HG03571 (cell line): Measurements from ENCODE around the gene ALOX12B.
"Not testable (repeated sequence)": the region's sequence is repeated elsewhere in the genome, so short reads cannot be mapped to it uniquely, and the experiment has no call there.

Experiments
- ATAC-seq: cut with Tn5 transposase; IDR thresholded peaks from one replicate; pipeline ENCODE4 v1.9.1; 2021; ENCODE audit not compliant: unreplicated experiment

ALOX12B gene

DNA sequence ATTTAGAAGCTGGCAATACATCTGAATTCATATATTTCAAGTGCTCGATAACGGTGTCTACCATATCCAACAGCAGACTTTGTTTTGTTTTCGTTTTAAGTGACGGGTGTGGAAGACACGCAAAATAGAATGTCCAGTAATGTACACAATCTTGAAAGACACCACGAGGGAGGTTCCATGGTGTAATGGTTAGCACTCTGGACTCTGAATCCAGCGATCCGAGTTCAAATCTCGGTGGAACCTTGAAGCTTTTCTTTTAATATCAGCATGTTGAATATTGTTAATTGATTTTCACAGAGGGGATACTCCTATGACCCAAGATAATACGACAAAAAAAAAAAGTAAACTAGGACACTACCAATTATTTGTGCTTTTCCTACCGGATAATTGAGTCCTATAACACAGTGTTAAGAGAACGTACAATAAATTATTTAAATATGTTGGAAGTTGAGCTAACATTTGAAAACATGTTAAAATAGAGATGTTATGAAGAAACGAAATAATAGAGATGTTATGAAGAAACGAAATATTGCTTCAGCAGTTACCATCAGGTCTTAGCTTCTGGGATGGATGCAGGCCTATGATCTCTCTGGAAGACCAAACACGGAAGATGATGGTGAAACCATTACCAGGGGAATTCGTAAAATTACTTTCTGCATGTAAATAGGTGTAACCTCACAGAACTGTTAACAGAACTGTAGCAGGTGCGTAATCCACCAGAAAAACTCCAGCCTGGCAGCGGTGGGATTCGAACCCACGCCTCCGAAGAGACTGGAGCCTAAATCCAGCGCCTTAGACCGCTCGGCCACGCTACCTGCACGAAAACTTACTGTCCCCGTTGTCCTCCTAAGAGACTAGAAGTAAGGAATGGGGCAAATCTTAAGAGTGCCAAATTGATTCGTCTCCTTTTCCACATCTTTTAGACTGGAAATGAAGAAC lies 32.3 kb upstream of the ALOX12B start:
- peak; percentile 34 for ATAC-seq

DNA sequence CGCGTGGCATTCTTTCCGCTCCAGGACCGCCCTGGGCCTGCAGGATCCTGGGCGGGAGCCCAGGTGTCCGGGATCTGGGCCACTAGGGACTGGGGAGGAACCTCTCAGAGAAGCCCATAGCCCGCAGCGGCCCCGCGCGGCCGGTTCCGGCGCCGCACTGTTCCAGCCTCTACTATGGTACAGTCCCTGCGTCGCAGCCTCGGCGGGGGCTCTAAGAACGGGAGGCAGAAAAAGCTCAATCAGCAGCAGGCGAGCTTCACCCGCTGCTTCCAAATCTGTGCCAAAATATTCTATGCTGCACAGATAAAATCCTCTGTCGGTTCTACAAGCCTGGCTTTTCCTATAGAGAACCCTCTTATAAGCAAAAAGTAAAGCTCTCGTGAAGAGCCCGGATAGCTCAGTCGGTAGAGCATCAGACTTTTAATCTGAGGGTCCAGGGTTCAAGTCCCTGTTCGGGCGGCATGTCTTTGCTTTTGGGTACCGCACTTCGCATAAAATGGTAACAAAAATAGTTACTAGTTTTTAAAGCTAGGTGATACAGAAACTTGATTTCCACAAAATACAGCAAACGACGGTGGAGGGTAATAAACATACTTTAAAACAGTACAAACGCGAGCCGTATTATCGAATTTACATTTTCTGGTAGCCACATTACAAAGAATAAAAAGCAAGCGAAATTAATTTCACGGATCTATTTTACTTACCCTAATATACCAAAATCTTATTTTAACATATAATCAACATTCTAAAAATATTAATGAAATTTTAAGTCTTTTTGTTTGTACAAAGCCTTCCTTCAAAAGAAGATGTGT lies 31.5 kb upstream of the ALOX12B start:
- peak; percentile 33 for ATAC-seq

DNA sequence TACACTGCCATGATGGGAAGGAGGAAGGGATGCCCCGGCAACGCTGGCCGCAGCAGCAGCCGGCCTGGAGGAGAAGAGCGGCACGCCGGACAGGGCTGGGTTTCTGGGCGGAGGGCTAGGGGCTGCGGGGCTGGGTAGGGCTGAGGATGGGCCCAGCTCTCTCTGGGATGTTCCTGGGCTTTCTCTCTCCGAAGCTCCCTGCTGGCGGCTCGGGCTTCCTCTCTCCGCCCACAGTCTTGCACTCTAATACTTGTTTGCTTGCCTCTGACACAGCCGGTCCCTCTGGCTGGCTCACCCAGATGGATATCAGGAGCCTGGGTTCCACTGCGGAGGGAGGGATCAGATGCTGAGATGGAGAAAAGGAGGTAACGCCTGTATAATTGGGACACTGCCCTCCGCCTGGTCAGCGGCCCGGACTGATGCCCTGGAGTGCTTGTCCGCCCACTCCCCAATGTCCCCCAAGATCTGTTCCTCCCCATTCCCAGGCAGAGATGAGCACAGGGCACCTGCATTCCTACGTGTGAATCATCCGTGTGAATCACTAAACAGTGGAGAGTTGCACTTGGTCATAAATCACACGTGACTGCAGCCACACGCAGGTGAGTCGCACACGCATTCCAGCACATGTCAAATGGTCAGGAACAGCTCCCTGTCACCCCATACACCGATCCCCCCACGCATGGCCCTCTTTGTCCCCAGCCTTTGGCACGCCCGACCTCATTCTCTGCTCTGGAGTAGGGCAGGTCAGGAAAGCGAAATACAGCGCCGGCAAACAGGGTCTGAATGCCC lies 30.7 kb upstream of the ALOX12B start, which contains the start of gene ALOXE3:
ALOXE3 (minus strand) TSS at position 535 of the 789 bp plus-strand sequence; CDS start at position 11, 524 bp downstream.
- no peak for ATAC-seq

DNA sequence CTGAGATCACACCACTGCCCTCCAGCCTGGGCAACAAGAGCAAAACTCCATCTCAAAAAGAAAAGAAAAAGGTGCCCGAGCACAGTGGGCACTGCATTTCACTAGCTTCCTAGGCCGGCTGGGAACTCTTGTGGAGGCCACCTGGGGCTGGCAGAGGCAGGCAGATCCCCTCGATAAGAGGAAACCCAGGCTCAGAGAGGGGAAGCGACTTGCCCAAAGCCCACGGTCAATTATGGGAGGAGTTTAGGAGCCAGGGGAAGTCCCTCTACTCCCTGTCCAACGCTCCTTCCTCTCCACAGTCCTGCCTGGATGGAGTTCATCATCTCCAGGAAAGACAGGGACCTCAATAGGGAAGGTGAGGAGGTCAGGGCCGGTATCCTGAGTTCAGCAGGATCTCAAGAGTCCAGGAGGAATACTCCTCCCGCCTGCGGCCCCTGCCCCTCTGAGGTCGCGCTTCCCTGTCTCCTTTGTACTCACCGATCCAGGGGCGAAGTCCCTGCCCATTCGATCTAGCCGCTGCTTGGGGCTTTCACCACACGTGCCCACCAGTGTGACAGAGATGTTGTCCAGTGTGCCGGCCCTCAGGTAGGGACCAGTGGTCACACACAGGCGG lies 30.0 kb upstream of the ALOX12B start:
- ATAC-seq, result no peak

DNA sequence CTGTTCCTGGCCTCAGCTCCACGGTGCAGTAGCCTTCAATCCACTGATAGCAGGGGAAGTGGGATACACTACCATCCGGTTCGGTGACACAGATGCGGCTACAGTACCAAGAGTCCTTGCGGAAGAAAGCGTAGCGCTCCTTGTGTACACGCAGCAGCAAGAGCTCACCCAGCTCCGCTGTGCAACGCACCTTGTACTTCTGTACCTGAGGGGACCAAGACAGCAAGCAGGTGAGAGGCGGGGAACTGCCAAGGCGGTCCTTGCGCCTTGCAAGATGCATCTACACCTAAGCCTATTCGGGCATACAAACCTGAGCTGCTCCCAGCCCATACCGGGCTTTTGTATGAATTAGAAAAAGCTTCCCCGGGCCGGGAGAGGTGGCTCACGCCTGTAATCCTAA lies 29.3 kb upstream of the ALOX12B start:
- ATAC-seq, result no peak

DNA sequence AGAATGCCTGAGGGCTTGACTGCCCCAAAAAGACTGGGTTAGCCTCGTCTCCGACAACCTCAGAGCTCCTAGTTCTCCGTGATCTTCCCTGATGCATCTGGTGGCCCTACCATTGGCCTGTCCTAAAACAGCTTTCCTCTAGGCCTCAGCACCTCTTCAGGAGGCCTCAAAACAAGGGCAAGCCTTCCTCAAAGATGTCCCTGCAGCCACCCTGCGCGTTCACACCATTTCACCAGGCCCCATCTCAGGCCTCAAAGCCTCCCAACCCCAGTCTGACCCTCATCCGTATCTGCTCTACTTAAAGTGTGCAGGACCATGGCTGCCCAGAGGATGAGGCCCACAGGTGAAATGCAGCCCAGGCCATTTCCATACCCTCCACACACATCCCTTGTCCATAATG lies 23.4 kb upstream of the ALOX12B start:
- ATAC-seq, result no peak

DNA sequence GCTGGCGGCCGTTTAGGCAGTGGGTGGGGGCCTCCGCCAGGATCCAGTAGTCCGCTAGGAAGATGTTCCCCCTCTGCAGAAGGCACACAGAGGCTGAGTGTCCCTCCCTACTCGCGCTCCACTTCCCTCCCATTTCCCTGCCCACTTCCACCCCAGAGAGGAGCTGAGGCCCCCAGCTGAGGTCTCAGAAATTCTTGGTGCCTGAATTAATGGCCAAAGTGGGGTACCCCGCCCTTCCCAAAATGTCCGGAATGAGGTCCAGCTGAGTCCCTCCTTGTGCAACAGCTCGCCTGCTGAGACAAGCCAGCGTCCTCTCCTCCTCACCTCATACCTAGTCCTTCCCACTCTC lies 22.9 kb upstream of the ALOX12B start:
- no peak for ATAC-seq

DNA sequence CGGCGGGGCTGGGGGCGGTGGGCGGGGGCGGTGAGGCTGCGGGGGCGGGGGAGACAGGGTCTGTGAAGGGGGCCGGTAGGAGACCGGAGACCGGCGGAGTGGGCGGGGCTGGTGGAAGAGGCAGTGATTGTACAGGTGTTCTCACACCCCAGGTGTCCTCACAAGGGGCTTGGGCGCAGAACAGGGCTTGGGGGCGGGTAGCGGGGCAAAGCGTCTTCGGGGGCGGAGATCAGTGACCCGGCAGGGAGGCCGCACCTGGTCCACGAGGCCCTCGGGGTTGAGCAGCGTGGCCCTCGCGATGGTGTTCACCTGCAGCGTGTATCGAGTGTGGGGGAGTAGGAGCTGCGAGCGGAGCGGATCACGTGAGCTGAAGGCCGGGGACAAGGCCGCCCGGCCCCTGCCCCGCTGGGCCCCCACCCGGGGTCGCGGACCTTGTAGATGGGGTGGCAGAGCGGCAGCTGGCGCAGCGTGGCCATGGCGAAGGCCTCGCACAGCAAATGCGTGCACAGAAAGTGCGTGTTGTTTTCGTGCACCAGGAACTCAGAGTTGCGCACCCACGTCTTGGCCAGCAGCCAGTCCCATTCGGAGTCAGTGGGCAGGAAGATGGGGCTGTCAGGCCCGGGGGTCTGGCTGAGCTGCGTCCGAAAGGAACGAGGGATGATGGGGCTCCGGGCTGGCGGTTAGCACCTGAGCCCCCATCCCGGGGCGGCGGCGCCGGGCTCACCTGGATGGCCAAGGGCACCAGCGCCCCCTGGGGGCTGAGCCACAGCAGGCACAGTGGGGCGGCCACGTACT lies 22.3 kb upstream of the ALOX12B start:
- no peak for ATAC-seq

DNA sequence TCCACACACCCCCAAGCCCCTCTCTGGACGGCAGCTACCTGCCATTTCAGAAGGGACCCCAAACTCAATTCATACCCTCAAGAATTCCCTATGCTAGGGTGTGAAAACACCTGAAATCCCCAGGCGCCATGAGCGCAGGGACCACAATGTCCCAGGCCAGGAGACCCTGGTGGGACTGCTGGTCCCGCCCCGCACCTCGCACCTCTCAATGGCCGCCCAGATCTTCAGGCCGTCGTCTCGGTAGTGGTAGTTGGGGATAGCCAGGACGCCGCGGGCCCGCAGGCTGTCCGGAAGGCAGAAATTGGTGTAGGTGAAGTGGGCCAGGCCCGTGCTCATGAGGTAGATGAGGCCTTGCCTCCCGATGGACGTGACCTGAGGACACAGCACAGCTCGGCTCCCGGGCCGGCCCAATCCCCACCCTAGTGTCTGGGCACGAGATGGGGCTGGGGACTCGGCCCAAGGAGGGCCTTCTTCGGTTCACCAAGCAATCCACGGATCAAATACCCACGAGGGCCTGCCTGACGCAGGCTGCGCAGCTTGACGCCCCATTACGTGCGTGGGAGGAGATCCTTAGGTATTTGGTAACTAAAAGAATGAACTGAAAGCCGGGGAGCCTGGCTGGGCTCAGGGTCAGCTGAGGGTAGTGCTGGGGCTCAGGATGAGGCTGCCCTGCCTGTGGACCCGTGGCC lies 21.6 kb upstream of the ALOX12B start:
- no peak for ATAC-seq

DNA sequence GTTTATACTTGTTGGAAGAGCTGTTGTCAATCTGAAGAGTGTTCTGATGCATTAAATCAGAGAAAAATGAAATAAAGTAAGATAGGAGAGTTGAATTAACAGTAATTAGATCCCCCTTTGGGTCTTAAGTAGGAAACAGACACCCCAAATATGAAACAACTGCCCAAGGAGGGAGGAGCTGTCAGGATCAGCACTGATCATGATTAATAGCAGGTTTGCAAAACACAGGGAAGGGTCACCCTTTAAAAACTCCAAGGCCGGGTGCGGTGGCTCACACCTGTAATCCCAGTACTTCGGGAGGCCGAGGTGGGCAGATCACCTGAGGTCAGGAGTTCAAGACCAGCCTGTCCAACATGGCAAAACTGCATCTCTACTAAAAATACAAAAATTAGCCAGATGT lies 19.5 kb upstream of the ALOX12B start:
- not testable (repeated sequence) for ATAC-seq

DNA sequence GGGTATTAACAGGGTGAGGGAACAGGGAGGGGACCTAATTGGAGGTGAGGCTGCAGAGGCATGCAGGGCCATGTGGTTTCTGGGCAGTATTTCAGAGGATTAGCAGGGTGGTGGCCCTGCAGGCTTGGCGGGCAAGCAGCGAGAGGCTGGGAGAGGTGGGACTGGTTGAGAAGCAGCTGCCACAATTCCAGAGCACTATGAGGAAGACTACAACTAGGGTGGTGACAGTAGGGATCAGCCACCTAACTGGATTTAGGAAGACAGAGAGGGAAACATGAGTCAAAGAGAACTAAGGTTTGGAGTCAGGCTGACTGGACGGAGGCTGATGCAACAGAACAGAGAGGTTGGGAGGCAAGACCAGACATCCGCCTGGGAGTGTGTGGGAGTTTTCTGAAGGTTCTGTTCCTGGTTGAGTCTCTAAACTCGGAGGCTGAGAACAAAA lies 18.5 kb upstream of the ALOX12B start:
- no peak for ATAC-seq

DNA sequence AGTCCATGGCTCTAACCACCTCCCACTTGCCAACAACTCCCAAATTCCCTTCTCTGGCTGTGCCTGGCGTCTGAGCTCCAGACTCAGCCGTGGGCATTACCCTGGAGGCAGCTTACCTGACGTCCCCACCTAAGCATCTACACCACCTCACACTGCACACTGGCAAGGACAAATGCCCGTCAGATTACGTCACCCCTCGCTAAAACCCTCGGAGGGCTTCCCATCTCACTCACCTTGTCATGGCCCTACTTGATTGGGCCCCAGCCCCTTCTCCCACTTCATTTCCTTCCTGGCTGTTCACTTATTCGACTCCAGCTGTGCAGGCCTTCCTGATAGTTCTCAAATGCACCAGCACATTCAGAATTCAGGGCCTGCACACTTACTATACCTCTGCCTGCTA lies 17.4 kb upstream of the ALOX12B start:
- ATAC-seq, result no peak

DNA sequence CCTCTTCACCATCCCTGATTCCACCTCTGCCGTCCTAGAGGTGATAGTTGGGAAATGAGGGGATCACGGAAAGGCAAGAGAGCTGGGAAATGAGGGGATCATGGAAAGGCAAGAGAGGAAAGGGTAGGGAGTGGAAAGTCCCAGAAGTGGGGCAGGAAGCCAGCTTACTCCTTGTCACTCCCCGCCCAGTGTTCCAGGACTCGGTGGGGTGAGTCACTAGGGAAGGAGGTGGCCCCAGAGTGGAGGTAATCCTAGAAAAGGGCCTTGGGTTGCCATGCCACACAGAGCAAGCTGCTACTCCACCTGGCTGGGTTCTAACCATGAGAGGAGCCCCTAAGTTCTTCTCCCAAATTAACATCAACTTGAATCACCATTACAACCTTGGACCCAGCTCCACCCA lies 16.0 kb upstream of the ALOX12B start:
- no peak for ATAC-seq

DNA sequence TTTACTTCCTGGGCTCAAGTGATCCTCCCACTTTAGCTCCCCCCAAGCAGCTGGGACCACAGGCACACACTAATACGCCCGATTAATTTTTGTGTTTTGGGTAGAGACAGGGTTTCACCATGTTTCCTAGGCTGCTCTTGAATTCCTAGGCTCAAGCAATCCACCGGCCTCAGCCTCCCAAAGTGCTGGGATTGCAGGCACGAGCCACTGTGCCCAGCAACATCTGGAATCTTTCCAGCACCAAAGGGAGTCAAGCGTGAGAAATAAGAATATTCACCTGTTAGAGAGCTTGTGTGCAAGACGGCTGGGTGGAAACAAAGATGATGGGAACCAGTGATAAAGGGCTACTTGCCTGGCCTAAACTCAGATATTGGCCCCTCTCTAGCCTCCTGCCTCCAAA lies 14.2 kb upstream of the ALOX12B start:
- ATAC-seq, result no peak

DNA sequence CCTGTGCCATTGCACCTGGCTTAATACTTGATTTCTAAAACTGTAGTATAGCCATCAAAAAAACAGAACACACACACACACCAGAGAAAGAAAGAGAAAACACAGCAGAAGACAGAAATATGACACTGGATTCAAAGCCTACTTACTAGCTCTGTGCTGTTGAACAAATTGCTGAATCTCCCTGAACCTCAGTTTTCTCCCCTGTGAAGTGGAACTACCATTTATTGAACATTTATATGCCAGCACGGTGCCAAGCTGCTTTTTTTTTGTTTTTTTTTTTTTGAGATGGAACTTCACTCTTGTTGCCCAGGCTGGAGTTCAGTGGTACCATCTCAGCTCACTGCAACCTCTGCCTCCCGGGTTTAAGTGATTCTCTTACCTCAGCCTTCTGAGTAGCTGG lies 13.2 kb upstream of the ALOX12B start:
- ATAC-seq, result no peak

DNA sequence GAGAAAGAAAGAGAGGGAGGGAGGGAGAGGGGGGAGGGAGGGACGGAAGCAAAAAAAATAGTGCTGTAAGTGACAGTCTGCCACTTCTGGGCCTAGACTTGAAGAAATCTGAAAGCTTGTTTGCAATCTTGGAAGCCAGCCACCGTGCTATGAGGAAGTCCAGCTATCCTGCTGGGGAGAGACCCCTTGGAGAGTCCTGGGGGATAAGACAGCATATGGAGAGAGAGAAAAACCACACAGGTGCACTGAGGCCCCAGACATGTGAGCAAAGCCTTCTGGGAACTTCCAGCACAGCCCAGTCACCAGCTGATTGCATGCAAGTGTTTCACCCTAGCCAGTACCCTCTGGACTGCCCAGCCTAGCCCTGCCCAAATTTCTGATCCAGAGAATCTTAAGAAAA lies 12.6 kb upstream of the ALOX12B start:
- ATAC-seq, result no peak

DNA sequence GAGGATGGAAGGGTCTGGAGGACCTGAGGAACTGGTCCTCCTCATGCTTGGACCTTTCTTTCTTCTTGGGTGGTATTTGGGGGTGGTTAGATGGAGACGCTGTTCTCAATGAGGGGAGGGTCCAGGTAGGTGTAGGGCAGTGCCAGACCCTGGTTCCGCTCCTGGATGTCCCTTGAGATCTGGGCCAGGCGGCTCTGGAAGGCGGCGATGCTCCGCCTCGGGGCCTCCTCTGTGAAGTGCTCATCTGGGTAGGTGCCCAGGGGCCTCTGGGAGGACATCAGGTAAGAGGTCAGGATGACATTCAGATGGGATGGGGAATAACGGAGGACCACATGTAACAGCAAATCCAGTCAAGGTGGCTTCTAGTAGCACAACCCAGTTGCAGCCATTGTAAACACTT lies 9.0 kb upstream of the ALOX12B start:
- no peak for ATAC-seq

DNA sequence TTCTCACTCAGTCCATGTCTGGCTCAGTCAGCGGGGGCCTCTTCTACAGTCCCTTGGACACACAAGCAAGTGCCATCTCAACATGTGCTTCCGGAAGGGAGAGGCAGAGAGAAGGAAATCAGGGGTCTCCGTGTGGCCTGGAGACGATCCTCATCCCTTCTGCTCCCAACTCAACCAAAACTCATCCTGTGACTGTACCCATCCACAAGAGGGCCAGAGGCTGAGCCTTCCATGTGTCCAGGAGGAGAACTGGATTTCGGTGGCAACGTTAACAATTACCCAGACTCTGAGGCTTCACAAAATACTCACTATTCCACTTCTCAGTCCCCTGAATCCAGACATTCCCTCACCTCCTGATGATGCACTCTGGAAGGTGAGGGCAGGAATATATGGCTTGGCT lies 7.8 kb upstream of the ALOX12B start:
- ATAC-seq, result no peak

DNA sequence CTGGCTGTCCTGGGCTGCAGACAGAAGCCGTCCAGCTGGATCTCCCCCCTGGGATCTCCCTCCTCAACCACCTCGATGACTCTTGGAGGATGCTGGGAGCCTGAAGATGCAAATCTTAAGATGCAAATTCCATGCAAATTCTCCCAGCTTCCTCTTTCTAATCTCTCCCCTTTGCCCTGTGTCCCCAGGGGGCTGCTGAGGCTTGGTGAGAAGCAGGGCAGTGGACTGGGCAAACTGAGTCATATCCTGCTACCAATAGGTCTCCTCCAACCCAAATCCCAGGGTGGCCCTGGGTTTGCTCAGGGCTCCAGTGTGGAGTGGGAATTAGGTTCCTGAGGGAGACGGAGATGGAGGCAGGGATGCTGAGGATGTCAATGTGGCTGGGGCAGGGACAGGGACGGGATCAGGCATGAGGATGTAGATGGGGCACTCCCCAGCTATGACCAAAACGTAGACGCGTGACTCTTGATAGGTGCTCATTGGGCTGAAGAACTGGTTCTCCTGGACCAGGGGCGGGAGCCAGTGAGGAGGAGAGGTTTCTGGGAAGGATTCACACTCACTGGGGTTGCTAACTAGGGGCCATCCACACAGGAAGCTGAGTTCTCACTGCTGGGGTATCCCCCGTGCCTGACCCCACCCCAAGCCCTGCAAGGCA lies 3.6 kb upstream of the ALOX12B start:
- ATAC-seq, result peak; percentile 57
